Transverse colon (tissue), 4 donors: Measurements from ENCODE around the gene RNFT2.

Experiments used
- CTCF ChIP-seq, 5 experiments: fragments of 200-600 bp in 3 of 5; fragments of 450-650 bp in 2 of 5; sonication (generic) in 3 of 5; IDR thresholded peaks; 1 replicate in 2 of 5; 2 replicates in 3 of 5; pipeline ENCODE4 v1.5.1; 2016 to 2017; ENCODE audit warnings: antibody characterized with exemption in 5 of 5, inconsistent platforms in 3 of 5, mild to moderate bottlenecking in 2 of 5, moderate library complexity in 1 of 5
- EP300 ChIP-seq: sonication (generic); formaldehyde crosslinking; IDR thresholded peaks from one replicate; pipeline ENCODE4 v1.6.1; 2017; ENCODE audit warnings: antibody characterized with exemption, low read depth
- POLR2A ChIP-seq: fragments of 450-650 bp; IDR thresholded peaks from one replicate; pipeline ENCODE4 v1.6.1; 2016; ENCODE audit warnings: antibody characterized with exemption, mild to moderate bottlenecking, moderate library complexity
- POLR2AphosphoS5 ChIP-seq, 3 donors: sonication (generic); formaldehyde crosslinking; IDR thresholded peaks; one replicate each; pipeline ENCODE4 v1.6.1; 2016; ENCODE audit warnings: antibody characterized with exemption in 3 of 3

- TF ChIP-seq CTCF (IDR thresholded peaks at IDR 0.05) (no peak), POLR2A (no peak), EP300 (no peak), POLR2AphosphoS5 (IDR thresholded peaks at IDR 0.05) (no peak)
Measured at GRCh38 chr12:116881325-116881876, 143.3 kb downstream of the RNFT2 start, which contains the start of gene HRK.
